OCI-LY1 (cell line): ENCODE measurements around the gene EEPD1.
A peak's percentile ranks its signal among the peaks of the same experiment; 100 is the strongest.

Experiments
- H2AFZ ChIP-seq: fragments of 200-600 bp; sonication (generic), shearing (Covaris generic); 2 replicates; pipeline ENCODE4 v1.6.0; 2014; ENCODE audit warnings: antibody characterized with exemption, mild to moderate bottlenecking, low read length
- H3F3A ChIP-seq: fragments of 200-600 bp; sonication (generic), shearing (Covaris generic); 2 replicates; pipeline ENCODE4 v1.6.0; 2014; ENCODE audit warnings: mild to moderate bottlenecking, antibody characterized with exemption, low read length, moderate library complexity; ENCODE audit not compliant: insufficient read depth
- H3K27ac ChIP-seq: fragments of 200-600 bp; sonication (generic); 2 replicates; pipeline ENCODE4 v1.5.1; 2014; ENCODE audit warnings: low read length, mixed run types, mild to moderate bottlenecking, low read depth; ENCODE audit not compliant: poor library complexity, severe bottlenecking
- H3K27me3 ChIP-seq: fragments of 200-600 bp; sonication (generic); 2 replicates; pipeline ENCODE4 v1.6.0; 2014; ENCODE audit warnings: antibody characterized with exemption, mild to moderate bottlenecking, low read length, moderate library complexity; ENCODE audit not compliant: insufficient read depth
- H3K36me3 ChIP-seq: fragments of 200-600 bp; sonication (generic); 2 replicates; pipeline ENCODE4 v1.6.1; 2014; ENCODE audit warnings: mild to moderate bottlenecking, antibody characterized with exemption, low read length, moderate library complexity, mixed read lengths; ENCODE audit not compliant: insufficient read depth
- H3K4me1 ChIP-seq: fragments of 200-600 bp; sonication (generic); 2 replicates; pipeline ENCODE4 v1.5.1; 2014; ENCODE audit warnings: mild to moderate bottlenecking, low read length, moderate library complexity; ENCODE audit not compliant: insufficient read depth, severe bottlenecking
- H3K4me2 ChIP-seq: fragments of 200-600 bp; sonication (generic), shearing (Covaris generic); 2 replicates; pipeline ENCODE4 v1.6.1; 2014; ENCODE audit warnings: low read length
- H3K4me3 ChIP-seq: fragments of 200-600 bp; sonication (generic); 2 replicates; pipeline ENCODE4 v1.5.1; 2014; ENCODE audit warnings: low read length, low read depth, mild to moderate bottlenecking, mixed read lengths; ENCODE audit not compliant: poor library complexity, severe bottlenecking
- H3K79me2 ChIP-seq: fragments of 200-600 bp; shearing (Covaris generic); 2 replicates; pipeline ENCODE4 v1.6.1; 2016; ENCODE audit warnings: mixed run types, low read length, mixed read lengths; ENCODE audit not compliant: insufficient read depth
- H3K9ac ChIP-seq: fragments of 200-600 bp; sonication (generic), shearing (Covaris generic); 2 replicates; pipeline ENCODE4 v1.6.1; 2014; ENCODE audit warnings: mild to moderate bottlenecking, low read length, mixed read lengths
- H3K9me2 ChIP-seq: fragments of 200-600 bp; sonication (generic), shearing (Covaris generic); 2 replicates; pipeline ENCODE4 v1.6.1; 2014; ENCODE audit warnings: low read depth, mild to moderate bottlenecking, low read length, mixed read lengths
- H3K9me3 ChIP-seq: fragments of 200-600 bp; shearing (Covaris generic); 2 replicates; pipeline ENCODE4 v1.6.1; 2014; ENCODE audit warnings: low read length, mixed read lengths
- H4K20me1 ChIP-seq: fragments of 200-600 bp; sonication (generic), shearing (Covaris generic); 2 replicates; pipeline ENCODE4 v1.6.0; 2016; ENCODE audit warnings: mild to moderate bottlenecking, low read length; ENCODE audit not compliant: insufficient read depth
- EZH2 ChIP-seq: fragments of 200-600 bp; sonication (generic), shearing (Covaris generic); IDR thresholded peaks from 2 replicates; pipeline ENCODE4 v1.8.0; 2017; ENCODE audit warnings: borderline replicate concordance, mixed run types, mild to moderate bottlenecking, antibody characterized with exemption, low read length, moderate library complexity, mixed read lengths
- TF ChIP-seq, protein P1 (sequence below): fragments of 200-600 bp; sonication (generic), shearing (Covaris generic); IDR thresholded peaks from 2 replicates; pipeline ENCODE4 v1.5.1; 2017; ENCODE audit warnings: mild to moderate bottlenecking, antibody characterized with exemption, low read length, moderate library complexity, mixed read lengths

EEPD1 gene

GRCh38 chr7:36310897-36311296 is 157.8 kb downstream of the EEPD1 start:
- Histone ChIP-seq H3K36me3 (no peaks in the 10 kb centered on the region), H3K27ac (no peak overlapping the region), H3K4me3 (no peak overlapping the region), H3K79me2 (no peaks in the 10 kb centered on the region), H3K9me3 (no peaks in the 10 kb centered on the region), H3K9me2 (no peaks in the 10 kb centered on the region), H3K4me1 (peaks cover 4% of the 10 kb centered on the region), H3F3A (no peaks in the 10 kb centered on the region), H3K4me2 (no peak overlapping the region), H4K20me1 (no peaks in the 10 kb centered on the region), H3K9ac (no peak overlapping the region), H2AFZ (no peak overlapping the region), H3K27me3 (no peaks in the 10 kb centered on the region)
- TF ChIP-seq EZH2: no peak
- TF ChIP-seq, protein P1, sequence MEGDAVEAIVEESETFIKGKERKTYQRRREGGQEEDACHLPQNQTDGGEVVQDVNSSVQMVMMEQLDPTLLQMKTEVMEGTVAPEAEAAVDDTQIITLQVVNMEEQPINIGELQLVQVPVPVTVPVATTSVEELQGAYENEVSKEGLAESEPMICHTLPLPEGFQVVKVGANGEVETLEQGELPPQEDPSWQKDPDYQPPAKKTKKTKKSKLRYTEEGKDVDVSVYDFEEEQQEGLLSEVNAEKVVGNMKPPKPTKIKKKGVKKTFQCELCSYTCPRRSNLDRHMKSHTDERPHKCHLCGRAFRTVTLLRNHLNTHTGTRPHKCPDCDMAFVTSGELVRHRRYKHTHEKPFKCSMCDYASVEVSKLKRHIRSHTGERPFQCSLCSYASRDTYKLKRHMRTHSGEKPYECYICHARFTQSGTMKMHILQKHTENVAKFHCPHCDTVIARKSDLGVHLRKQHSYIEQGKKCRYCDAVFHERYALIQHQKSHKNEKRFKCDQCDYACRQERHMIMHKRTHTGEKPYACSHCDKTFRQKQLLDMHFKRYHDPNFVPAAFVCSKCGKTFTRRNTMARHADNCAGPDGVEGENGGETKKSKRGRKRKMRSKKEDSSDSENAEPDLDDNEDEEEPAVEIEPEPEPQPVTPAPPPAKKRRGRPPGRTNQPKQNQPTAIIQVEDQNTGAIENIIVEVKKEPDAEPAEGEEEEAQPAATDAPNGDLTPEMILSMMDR: no peak

DNA sequence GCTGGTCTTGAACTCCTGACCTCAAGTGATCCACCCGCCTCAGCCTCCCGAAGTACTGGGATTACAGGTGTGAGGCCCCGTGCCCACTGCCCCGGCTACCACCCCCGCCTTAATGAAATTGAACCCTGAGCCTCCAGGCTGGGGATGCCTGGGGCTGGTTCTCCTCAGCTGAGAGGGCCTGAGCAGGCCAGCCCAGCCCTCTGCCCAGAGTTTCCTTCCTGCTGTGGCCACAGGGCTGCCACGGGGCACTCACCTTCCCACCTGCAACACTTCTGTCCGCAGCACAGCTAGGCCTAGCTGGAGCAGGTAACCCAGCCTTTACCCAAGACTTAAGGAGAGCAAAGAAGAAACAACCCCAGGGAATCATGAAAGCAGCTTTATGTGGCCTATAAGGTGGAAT is 158.5 kb downstream of the EEPD1 start:
- no peaks in the 10 kb centered on the region for H3K27me3 ChIP-seq
- H3K36me3 ChIP-seq: no peaks in the 10 kb centered on the region
- no peak for TF ChIP-seq EZH2
- TF ChIP-seq, protein P1: no peak
- H4K20me1 ChIP-seq: no peaks in the 10 kb centered on the region
- no peaks in the 10 kb centered on the region for H3K9me3 ChIP-seq
- H3K4me2 ChIP-seq: no peak overlapping the region
- H2AFZ ChIP-seq: no peak overlapping the region
- H3K79me2 ChIP-seq: no peaks in the 10 kb centered on the region
- H3K9ac ChIP-seq: no peak overlapping the region
- no peaks in the 10 kb centered on the region for H3F3A ChIP-seq
- no peak overlapping the region for H3K4me3 ChIP-seq
- no peaks in the 10 kb centered on the region for H3K9me2 ChIP-seq
- no peak overlapping the region for H3K27ac ChIP-seq
- peaks cover 4% of the 10 kb centered on the region for H3K4me1 ChIP-seq

DNA sequence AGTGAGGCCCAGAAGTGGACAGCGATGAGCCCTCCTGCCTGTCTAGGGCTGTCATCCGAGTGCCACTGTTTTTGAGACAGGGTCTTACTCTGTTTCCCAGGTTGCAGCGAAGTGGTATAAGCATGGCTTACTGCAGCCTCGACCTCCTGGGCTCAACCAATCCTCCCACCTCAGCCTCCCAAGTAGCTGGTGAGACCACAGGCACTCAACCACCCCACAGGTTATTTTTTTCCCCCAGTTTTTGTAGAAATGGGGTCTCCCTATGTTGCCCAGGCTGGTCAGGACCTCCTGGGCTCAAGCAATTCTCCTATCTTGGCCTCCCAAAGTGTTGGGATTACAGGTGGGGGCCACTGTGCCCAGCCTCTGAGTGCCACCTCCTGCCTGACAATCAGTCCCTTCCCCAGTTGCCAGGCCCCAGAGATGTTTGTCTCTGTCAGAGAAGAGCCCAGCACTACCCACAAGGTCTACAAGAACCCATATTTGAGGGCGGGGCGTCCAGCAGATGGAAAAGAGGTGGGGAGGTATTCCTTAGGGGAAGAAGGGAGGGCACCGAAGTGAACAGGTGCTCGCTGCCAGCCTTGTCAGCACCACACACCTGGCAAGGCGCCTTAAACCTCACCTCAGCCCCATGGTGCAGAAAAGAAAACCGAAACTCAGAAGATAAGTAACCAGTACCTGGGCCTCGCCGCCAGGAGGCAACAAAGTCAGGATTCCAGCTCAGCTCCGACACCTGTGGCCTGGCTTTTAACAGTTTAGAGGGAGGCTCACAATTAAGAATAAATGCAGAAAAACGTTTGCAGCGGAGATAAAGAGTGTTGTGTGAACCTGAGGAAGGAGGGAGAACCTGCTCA is 159.2 kb downstream of the EEPD1 start:
- Histone ChIP-seq H3K36me3 (no peaks in the 10 kb centered on the region), H3K79me2 (no peaks in the 10 kb centered on the region), H3K4me2 (peak overlapping the region; percentile 54), H3K9ac (no peak overlapping the region), H3F3A (no peaks in the 10 kb centered on the region), H4K20me1 (no peaks in the 10 kb centered on the region), H3K27me3 (no peaks in the 10 kb centered on the region), H3K9me3 (no peaks in the 10 kb centered on the region), H3K4me3 (peak overlapping the region; percentile 32), H3K4me1 (peaks cover 4% of the 10 kb centered on the region), H3K9me2 (no peaks in the 10 kb centered on the region), H2AFZ (peak overlapping the region; percentile 8; the same call in 1 of the 2 replicates), H3K27ac (no peak overlapping the region)
- TF ChIP-seq EZH2: no peak
- TF ChIP-seq, protein P1: peak; percentile 91
